Suprapubic skin (tissue), 3 donors: Measurements from ENCODE around the gene SFRP2.

Experiments used
- POLR2A ChIP-seq, 2 donors: fragments of 450-650 bp; IDR thresholded peaks; one replicate each; pipeline ENCODE4 v1.6.1; 2017; ENCODE audit warnings: antibody characterized with exemption in 2 of 2, mild to moderate bottlenecking in 2 of 2, moderate library complexity in 2 of 2
- TF ChIP-seq, protein P1 (sequence below), 2 donors: fragments of 200-600 bp in 1 of 2; fragments of 450-650 bp in 1 of 2; sonication (generic) in 1 of 2; IDR thresholded peaks; one replicate each; pipeline ENCODE4 v1.5.1; 2016 to 2019; ENCODE audit warnings: antibody characterized with exemption in 2 of 2, mild to moderate bottlenecking in 1 of 2, moderate library complexity in 1 of 2

- TF ChIP-seq, protein P1, sequence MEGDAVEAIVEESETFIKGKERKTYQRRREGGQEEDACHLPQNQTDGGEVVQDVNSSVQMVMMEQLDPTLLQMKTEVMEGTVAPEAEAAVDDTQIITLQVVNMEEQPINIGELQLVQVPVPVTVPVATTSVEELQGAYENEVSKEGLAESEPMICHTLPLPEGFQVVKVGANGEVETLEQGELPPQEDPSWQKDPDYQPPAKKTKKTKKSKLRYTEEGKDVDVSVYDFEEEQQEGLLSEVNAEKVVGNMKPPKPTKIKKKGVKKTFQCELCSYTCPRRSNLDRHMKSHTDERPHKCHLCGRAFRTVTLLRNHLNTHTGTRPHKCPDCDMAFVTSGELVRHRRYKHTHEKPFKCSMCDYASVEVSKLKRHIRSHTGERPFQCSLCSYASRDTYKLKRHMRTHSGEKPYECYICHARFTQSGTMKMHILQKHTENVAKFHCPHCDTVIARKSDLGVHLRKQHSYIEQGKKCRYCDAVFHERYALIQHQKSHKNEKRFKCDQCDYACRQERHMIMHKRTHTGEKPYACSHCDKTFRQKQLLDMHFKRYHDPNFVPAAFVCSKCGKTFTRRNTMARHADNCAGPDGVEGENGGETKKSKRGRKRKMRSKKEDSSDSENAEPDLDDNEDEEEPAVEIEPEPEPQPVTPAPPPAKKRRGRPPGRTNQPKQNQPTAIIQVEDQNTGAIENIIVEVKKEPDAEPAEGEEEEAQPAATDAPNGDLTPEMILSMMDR (IDR thresholded peaks at IDR 0.05), result no peak
- TF ChIP-seq POLR2A (IDR thresholded peaks at IDR 0.05), result no peak
These were observed 2.2 kb upstream of the SFRP2 start for GRCh38 chr4:153790962-153791551.
